GM19240 (cell line): ENCODE results near the gene TTYH1.
"Not testable (repeated sequence)": the region's sequence is repeated elsewhere in the genome, so short reads cannot be mapped to it uniquely, and the experiment has no call there.

ENCODE experiments used
- DNase-seq: peaks from one replicate; pipeline ENCODE4 v3.0.0; 2011; ENCODE audit warnings: low spot score; ENCODE audit not compliant: insufficient read length

The TTYH1 gene

GRCh38 chr19:54415208-54415900, at the start of gene TTYH1:
Gene TTYH1 (plus strand): TSS chr19:54415464. CDS start chr19:54415553, 89 bp downstream.
- no peak for DNase-seq

- not testable (repeated sequence) for DNase-seq
These were observed 49.5 kb upstream of the TTYH1 start for GRCh38 chr19:54365798-54366197.

GRCh38 chr19:54366811-54367210, 48.5 kb upstream of the TTYH1 start:
- DNase-seq = no peak

GRCh38 chr19:54369082-54369687, 46.1 kb upstream of the TTYH1 start:
- no peak for DNase-seq

- DNase-seq = not testable (repeated sequence)
These were observed 45.4 kb upstream of the TTYH1 start for GRCh38 chr19:54369688-54370433.

GRCh38 chr19:54370434-54370796, 44.8 kb upstream of the TTYH1 start:
- DNase-seq = not testable (repeated sequence)

- DNase-seq = not testable (repeated sequence)
These were observed 43.8 kb upstream of the TTYH1 start for GRCh38 chr19:54371453-54371852.

GRCh38 chr19:54373781-54374631, 41.3 kb upstream of the TTYH1 start:
- no peak for DNase-seq

GRCh38 chr19:54375181-54375938, 39.9 kb upstream of the TTYH1 start:
- not testable (repeated sequence) for DNase-seq

GRCh38 chr19:54376610-54377285, 38.5 kb upstream of the TTYH1 start:
- no peak for DNase-seq

- no peak for DNase-seq
These were observed 36.0 kb upstream of the TTYH1 start for GRCh38 chr19:54379187-54379678.

- DNase-seq = no peak
These were observed 34.4 kb upstream of the TTYH1 start for GRCh38 chr19:54380897-54381296.

- not testable (repeated sequence) for DNase-seq
These were observed 33.2 kb upstream of the TTYH1 start for GRCh38 chr19:54382041-54382440.

- no peak for DNase-seq
These were observed 31.9 kb upstream of the TTYH1 start for GRCh38 chr19:54383330-54383729.

- no peak for DNase-seq
These were observed 27.1 kb upstream of the TTYH1 start for GRCh38 chr19:54387991-54388801.

- DNase-seq = no peak
These were observed 26.5 kb upstream of the TTYH1 start for GRCh38 chr19:54388802-54389139.

GRCh38 chr19:54389553-54389952, 25.7 kb upstream of the TTYH1 start:
- no peak for DNase-seq

GRCh38 chr19:54390942-54391577, 24.2 kb upstream of the TTYH1 start:
- DNase-seq = peak; percentile 52

- DNase-seq = no peak
These were observed 23.6 kb upstream of the TTYH1 start for GRCh38 chr19:54391589-54392061.
